Heart left ventricle (tissue), 13 donors: Measurements from ENCODE around the gene SGTA.

Experiments used
- CTCF ChIP-seq, 12 donors: fragments of 200-600 bp; sonication (generic) in 4 of 12; IDR thresholded peaks; one replicate each; pipeline versions ENCODE4 v1.5.0 to v1.8.0; 2018 to 2022; ENCODE audit warnings: antibody characterized with exemption in 12 of 12, mild to moderate bottlenecking in 5 of 12
- POLR2A ChIP-seq, 2 donors: fragments of 450-650 bp; IDR thresholded peaks; one replicate each; pipeline ENCODE4 v1.6.1; 2017; ENCODE audit warnings: antibody characterized with exemption in 2 of 2, mild to moderate bottlenecking in 2 of 2, moderate library complexity in 2 of 2
- donor health status: ischemic (EF 13 %, LVEDD 7.1; RV severe dilation, severe dysfunction).
- donor health status: DM: no; HTN: yes; CAD: no.
- donor health status: DM: no; HTN: no; CAD: no.
- donor health status: ischemic (EF 25% LVEDD 6.9; RV normal size, moderate dysfunction).
- donor health status: ischemic (EF 25% LVEDD 5.7; RV mildly dilated, moderate dysfunction).
- donor health status: ischemic (EF 35%, LVEDD 5.7; RV mildly dilated, moderate dysfunction).
- donor health status: nonischemic (EF 11% LVEDD 7.7; RV severe dilation, severe dysfunction).
- donor health status: DM: yes; HTN: yes; CAD: no.
- donor health status: PGD.
- donor health status: ischemic (EF 29% LVEDD 5.4; RV normal size, mild dysfunction).
- donor health status: nonischemic (EF 23%, LVEDD 6.1; RV moderate dilation, normal function).

GRCh38 chr19:2726904-2727639 lies 56.0 kb downstream of the SGTA start:
- no peak for TF ChIP-seq CTCF (IDR thresholded peaks at IDR 0.05)
- TF ChIP-seq POLR2A (IDR thresholded peaks at IDR 0.05) = no peak
